Transverse colon (tissue), 3 donors: ENCODE measurements around the gene PHF1.

Source experiments
- CTCF ChIP-seq, 5 experiments: fragments of 200-600 bp in 3 of 5; fragments of 450-650 bp in 2 of 5; sonication (generic) in 3 of 5; IDR thresholded peaks; 1 replicate in 2 of 5; 2 replicates in 3 of 5; pipeline ENCODE4 v1.5.1; 2016 to 2017; ENCODE audit warnings: antibody characterized with exemption in 5 of 5, inconsistent platforms in 3 of 5, mild to moderate bottlenecking in 2 of 5, moderate library complexity in 1 of 5
- EP300 ChIP-seq: sonication (generic); formaldehyde crosslinking; IDR thresholded peaks from one replicate; pipeline ENCODE4 v1.6.1; 2017; ENCODE audit warnings: antibody characterized with exemption, low read depth

- TF ChIP-seq CTCF (IDR thresholded peaks at IDR 0.05) (peak; percentile 92 to 99 (median 95)), EP300 (peak; percentile 56)
These were observed 19.4 kb upstream of the PHF1 start, which contains the start of gene KIFC1 for GRCh38 chr6:33391278-33391921.
